Mammary epithelial cell (primary cell): ENCODE data around the gene QRFP.

Experiments used
- CTCF ChIP-seq, 2 donors: IDR thresholded peaks in 1 of 2; conservative IDR thresholded peaks in 1 of 2; 2 replicates each; pipeline ENCODE4 v1.5.1; 2011 to 2012; ENCODE audit warnings: inconsistent platforms in 2 of 2, low read length in 2 of 2, mild to moderate bottlenecking in 2 of 2, control low read depth in 1 of 2, low read depth in 1 of 2; ENCODE audit not compliant: insufficient read depth in 1 of 2; ENCODE audit errors: extremely low read depth in 1 of 2
- EZH2 ChIP-seq: IDR thresholded peaks from 2 replicates; pipeline ENCODE4 v1.6.1; 2012; ENCODE audit warnings: low read length, inconsistent platforms, borderline replicate concordance

- TF ChIP-seq CTCF (conservative IDR thresholded peaks at IDR 0.05 in 1 of 2, IDR thresholded peaks at IDR 0.05 in 1 of 2; ENCODE audit: extremely low read depth in 1 of 2, insufficient read depth in 1 of 2, low read depth in 1 of 2, low read length in 2 of 2): no peak
- TF ChIP-seq EZH2: no peak
Measured at GRCh38 chr9:130920233-130920632, 23.6 kb upstream of the QRFP start.
